NCI-H82 (cell line): ENCODE measurements around the gene PTGR3.

Experiments
- DNase-seq: peaks from one replicate; lab custom pipeline; 2025; lab: John Stamatoyannopoulos, UW

The PTGR3 gene, protein sequence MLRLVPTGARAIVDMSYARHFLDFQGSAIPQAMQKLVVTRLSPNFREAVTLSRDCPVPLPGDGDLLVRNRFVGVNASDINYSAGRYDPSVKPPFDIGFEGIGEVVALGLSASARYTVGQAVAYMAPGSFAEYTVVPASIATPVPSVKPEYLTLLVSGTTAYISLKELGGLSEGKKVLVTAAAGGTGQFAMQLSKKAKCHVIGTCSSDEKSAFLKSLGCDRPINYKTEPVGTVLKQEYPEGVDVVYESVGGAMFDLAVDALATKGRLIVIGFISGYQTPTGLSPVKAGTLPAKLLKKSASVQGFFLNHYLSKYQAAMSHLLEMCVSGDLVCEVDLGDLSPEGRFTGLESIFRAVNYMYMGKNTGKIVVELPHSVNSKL

DNA sequence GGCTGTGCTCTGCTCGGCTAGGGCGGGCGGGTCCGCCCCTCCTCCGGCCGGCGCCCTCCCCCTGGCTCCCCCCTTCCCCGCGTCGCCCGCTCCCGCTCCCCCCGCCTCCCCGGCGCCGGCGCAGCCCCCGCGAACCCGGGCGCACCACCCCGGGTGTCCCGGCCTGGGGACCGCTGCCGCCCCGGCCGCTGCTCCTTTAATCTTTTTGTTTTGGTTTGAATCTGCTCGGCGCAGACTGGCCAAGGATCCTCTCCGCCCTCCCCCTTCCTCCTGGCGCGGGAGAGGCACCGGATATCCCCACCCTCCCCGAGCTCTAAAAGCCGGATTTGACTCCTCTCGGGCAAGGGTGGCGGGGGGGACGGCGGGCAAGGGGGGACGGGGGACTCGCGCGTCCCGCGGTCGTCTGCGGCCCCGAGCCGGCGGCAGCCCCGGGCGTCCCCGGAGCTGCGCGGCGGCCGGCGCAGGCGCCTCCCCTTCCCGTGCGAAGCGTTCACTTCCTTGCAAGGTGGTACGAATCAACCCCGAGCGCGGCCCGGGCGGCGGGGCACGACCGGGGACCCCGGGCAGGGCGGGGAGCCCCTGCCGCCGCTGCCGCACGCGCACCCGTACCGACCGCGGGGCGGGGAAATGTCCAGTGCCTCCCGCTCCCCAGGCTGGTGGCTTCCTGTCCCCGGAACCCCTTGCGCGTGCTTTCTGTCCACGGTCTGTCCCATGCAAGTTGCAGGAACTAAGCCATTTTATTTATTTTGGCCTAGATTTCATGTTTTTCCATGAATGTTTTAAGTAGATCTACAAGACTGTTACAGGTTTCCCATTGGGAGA, at the start of gene PTGR3:
Gene PTGR3 (minus strand): TSS at position 11 of the 822 bp plus-strand sequence. CDS start 81 bp downstream, outside the sequence.
- peak; percentile 84 for DNase-seq

DNA sequence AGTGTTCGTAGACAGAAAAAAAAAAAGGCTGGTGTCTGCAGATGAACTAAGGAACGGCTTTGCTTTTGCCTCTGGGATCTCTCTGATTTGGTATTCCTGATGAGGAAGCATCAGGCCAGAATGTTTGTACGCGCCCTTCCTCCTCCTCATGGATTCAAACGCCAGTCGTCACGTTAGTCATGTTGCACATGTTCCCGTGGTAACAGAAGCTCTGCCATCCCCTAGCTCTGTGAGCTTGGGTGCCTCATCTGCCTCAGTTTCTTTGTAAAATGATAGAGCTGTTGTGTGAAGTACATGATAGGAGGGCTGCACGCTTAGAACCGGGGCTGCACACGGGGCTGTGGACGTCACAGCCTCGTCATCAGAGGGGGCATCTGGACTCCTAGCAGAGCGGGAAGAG, 48.7 kb upstream of the PTGR3 start:
- no peak for DNase-seq

DNA sequence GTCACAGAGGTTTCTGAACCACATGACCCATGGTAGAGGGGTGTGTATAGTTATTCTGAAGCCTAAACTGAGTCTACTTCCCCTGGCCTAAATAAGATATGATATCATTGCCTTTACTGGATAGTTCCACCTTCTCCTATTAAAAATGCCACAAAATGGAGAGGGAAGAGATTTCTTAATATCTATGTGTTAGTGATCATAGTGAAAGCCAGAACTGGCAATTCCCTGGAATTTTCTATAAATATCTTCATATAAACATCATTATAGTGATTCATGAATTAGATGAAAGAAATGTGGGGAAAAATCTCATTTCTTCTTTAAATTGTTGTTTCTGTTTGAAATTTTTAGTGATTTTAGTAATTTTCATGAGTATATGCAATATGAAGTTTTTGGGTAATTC, 47.4 kb upstream of the PTGR3 start:
- DNase-seq, result no peak

DNA sequence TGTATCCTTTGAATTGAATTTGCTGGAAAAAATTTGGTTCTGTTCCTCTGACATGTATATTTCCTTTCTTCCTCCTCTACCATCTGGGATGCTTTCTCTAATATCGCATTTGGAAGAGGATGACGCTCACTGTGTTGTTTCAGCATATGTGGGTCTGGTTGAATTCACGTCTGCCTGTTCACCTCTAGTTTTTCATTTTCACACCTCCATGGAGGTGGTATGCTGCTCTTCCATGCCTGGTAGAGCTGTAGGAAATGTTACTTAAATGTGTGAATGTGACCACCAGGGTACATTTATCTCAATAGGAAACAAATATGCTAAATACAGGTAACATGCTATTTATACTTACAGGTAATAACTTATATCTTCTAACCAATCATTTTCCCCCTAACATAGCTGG, 46.2 kb upstream of the PTGR3 start:
- DNase-seq, result no peak

DNA sequence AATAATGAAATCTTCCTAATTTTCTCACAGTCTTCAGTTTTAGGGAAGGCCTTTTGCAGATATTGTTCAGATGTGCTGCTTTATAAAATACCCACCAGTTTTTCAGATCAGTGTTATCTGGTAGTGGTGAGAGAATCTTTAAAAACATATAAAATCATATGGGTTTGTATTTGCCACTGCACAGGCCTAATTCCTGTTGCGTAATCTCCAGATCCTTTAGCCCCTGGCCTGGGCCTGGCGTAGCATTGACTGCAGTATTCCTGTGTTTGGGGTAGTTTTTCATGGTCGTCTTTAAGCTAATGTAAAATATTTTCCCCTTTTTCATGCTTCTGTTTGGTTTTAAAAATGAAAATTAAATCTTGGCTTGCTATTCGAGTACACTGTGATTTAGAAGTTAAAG, 44.8 kb upstream of the PTGR3 start:
- DNase-seq, result no peak

DNA sequence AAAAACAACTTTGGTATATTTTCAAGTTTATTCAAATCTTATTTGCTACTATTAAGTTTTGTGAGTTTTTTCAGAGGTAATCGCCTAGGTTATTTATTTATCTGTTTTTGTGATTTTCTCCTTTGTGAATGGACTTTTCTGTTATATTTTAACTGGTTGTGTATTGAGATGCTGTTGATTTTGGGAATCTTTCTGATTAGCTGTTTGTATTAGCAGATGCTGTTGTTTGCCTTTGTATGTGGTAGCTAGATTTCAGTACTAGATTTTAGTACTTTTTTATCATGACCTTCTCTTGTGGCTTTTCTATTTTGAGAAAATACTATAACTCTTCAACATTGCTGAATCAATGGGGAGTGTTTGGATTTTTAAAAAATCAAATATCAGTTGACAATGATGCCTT, 44.1 kb upstream of the PTGR3 start:
- DNase-seq, result no peak

DNA sequence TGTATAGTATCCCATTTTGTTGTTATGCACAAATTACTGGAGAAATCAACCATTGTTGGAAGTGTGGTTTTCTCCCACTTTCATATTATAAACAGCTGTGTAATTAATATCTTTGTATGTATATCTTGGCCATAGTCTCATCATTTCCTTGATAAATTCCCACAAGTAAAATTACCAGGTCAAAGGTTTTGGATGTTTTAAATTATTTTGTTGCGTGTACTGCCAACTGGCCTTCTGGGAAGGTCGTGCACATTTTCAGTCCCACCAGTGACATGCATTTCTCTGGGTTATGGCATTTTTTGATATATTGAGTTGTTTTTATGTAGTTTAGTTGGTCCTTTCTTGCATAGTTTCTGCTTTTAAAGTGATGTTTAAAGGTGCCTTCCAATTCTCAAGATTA, 43.2 kb upstream of the PTGR3 start:
- DNase-seq, result no peak

DNA sequence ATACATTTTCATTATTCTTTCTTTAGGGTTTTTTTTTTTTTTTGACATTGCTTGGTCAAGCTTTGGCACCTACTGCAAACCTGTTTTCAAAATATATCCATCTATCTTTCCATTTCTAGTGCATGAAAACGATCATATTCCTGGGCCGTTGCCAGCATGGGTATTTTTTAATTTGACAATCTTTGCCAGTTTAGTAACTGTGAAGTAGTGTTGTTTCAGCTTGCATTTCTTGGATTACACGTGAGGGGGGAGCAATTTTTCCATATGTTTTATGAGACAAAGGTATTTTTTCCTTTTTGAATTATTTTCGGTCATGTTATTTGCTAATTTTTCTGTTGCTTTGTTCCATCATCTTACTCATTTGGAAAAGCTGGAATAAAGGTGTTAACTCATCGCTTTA, 42.5 kb upstream of the PTGR3 start:
- no peak for DNase-seq

DNA sequence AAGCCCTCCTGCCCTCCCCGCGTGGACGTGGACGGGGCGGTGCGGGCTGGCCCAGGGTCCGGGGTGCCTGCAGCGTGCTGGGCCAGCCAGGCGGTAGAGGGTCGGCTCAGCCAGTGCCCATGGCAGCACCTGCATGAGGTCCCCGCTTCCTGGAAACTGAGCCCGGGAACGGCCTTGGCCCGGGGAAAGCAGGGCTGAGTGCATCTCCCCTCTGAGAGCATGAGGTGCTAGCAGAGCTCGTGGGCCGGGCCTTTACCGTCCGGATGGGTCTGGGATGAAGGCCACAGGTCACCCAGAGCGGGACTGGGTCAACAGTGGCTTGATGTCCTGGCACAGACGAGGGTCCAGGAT, 41.5 kb upstream of the PTGR3 start:
- no peak for DNase-seq

DNA sequence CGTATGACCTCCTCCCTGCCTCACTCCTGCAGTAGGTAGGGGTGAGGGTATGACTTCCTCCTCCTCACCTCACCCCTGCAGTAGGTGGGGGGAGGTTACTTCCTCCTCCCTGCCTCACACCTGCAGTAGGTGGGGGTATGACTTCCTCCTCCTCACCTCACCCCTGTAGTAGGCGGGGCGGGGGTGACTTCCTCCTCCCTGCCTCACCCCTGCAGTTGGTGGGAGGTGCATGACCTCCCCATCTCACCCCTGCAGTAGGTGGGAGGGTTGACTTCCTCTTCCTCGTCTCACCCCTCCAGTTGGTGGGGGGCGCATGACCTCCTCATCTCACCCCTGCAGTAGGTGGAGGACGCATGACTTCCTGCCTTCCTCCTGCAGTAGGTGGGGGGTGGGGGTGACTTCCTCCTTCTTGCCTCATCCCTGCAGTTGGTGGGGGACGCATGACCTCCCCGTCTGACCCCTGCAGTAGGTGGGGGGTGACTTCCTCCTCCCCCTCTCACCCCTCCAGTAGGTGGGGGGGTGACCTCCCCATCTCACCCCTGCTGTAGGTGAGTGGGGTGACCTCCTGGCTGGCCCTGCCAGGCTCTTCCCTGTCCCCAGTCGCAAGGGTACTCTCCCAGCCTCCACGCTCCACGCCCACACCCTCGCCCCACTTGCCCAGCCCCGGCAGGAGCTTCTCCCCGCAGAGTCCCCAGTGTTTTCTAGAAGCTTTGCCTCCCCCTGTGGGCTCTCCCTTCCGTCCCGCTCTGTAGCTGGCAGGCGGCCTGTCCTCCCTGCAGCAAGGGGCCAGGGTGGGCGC, 40.9 kb upstream of the PTGR3 start:
- no peak for DNase-seq

DNA sequence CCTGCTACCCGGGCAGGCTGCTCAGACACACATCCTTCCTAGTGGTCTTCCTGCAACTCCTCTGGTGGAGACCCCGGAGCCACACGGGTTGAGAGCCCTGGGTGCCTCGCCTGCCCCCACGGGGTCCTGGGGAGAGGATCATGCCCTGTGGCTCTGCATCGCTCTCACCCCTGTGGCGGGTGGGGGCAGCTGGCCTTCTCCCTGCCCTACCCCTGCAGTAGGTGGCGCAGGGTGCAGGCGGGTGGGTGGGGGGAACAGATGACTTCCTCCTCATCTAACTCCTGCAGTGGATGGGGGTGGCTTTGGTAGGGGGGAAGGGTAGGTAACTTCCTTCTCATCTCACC, 40.2 kb upstream of the PTGR3 start:
- DNase-seq, result no peak

DNA sequence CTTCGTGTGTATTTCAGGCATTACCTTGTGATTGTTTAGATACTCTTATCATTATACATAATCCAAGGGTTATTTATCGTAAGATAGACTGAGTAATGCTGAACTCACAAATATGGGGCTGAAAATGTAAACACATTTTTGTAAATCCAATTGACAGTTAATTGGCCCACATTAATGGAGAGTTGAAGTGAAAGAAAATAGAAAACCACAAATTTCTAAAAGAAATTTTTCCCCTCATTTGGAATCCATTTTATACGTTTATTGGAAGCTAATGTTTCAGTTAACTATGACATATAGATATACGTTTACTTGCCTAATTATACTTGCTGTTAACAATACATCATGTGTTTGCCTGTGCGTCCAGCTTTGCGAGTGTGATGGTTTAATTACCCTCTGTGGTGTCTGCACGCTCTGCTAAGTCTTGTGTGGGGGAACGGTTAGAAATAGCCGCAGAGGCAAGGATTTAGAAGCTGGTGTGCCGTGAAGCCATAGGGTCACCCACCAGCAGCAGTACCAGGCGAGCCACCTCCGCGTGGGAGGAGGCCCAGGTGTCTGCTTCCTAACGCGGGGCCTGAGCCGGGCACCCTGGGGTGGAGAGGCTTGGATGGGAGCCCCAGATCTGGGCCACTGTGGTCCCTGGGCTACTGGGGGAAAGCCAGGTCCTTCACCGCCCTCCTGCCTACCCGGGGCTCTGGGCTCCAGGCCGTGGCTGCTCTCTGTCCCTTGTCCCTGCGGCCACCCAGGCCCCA, 39.7 kb upstream of the PTGR3 start:
- no peak for DNase-seq

DNA sequence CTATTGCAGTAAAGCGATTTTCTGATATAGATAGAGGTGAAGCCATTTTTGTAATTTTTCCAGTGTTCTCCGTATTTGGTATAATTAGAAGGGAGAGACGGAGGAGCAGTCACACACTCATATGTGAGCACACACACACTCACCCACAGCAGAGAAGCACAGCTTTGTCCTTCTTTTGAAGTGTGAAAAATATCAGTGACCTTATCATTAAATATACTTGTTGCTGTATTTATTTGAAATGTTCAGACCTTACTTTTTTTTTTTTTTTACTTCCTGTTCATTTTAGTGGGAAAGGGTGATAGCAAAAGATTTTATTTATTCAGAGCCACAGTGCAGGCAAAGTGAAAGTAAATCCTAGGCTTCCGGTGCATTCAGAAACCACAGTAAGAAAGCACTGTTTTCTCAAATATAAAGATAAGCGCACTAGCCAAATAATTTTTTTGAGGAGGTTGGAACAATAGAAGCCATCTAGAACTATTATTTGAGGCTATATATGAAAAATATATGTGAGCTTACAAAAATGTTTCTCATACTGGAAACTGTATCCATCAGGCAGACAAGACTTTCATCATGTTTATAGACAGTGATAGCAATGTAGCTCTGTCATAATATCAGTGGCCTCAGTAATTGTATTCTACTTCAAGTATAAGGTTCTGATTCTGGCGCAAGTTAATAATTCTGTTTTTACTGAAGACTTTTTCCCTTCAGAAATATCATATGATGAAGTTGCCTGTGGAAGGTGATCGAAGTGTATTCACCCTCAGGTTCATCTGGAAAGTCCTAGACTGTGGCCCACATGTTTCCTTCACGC, 38.9 kb upstream of the PTGR3 start:
- DNase-seq, result no peak

DNA sequence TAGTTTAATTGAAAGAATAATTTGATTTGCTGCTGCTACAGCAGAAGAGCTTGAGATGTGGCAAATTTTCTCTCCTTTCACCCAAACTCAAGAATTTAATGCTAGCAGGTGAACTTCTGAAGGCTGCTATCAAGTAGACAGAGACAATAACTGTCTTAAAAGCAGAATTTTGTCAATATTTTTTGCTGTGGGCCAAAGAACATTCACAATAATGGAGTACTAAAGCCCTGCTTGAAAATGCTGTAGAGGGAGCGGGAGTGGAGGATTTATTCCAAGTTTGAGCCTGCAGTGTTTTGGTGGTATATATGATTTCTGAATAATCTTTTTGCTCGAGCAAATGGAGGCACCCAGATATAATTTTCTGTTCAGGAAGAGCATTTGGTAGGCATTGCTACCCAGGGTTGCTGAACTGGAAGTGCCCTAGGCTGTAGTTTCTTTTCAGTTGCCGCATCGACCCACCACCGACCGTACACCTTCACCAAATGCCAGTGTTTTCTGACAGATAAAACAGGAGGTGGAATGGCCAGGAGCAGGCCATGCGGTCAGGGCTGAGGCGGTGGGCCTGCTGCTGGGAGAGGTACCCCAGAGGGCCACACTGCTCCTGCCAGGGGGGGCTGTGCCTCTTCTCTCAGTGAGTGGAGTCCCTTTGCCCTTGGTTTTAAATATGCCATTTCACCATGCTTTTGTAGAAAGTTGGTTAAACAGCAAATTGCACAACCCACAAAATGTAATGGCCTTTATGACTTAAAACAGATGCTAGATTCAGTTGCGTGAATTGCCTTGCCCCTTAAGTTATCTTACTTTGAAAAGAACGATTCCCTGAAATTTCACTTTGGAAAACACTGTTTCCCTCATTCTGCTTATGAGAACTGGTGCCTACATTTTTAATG, 38.0 kb upstream of the PTGR3 start:
- no peak for DNase-seq

DNA sequence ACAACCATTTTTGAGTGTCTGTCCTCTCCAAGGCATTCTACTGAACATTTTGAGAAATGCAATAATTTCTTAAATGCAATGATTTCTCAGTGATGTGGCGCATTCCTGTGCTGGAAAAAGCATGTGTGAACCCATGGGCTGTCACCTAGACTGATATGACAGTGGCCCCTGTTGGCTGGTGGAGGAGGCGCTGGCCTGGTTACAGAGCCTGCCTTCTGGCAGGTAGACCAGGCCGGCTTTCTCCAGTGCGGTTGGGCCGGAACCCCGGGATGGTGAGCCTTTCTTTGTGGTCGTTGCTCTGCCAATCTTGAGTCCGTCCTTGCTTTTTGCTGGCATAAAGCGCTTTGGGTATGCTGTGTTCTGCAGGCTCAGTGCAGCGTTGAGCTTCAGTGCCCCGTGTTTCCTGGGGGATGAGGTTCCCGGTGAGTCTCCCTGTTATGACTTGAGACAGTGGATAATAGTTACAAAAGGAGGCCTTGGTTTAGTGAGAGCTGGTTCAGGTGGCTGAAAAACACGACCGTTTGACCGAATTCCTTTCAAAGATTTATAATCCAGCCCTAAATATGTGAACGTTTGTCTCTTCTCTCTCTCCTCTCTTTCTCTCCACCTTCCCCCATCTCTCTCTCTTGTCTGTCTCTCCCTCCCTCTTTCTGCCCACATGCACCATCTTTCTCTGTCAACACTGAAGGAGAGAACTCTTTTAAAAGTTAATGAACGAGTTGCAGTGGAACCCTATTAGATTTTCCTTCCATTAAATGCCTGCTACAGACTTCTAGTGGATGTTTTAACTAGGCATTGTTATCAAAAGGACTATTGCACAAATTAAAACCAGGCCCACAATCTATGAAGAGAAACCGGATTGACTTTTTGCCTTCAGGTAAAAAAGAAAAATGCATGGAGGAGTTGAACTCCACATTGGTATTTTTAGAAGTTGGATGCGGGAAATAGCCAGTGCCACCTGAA, 35.7 kb upstream of the PTGR3 start:
- DNase-seq, result peak; percentile 6

DNA sequence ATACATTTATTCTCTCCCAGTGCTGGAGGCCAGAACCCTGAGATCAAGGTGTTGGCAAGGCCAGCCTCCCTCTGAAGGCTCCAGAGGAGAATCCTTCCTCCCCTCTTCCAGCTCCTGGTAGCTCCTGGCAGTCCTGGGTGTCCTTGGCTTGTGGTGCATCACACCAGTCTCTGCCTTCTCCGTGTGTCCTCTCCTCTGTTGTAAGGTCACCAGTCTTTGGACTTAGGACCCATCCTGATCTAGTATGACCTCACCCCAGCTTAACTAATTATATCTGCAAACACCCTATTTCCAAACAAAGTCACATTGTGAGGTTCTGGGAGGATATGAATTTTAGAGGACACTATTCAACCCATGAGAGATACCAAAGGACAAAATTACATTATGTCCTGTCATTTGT, 32.8 kb upstream of the PTGR3 start:
- DNase-seq, result no peak

DNA sequence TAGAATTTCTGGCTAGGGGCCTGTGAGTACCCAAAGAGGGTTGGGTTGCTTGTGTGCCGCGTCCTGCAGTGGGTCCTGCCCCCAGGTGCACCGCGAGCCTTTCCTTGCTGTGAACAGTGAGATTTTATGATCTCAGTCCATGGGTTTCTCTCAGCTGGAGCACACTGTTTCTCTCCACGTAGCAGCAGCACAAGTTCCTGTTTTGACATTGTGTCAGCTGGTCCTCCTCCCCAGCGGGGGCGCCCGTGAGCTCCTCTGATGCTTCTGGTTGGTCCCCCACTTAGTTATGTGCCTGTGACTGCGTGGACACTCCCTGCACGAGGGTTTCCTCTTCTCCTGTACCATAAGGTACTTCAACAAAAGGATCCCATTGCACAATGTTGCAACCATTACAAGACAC, 31.5 kb upstream of the PTGR3 start:
- DNase-seq, result no peak

DNA sequence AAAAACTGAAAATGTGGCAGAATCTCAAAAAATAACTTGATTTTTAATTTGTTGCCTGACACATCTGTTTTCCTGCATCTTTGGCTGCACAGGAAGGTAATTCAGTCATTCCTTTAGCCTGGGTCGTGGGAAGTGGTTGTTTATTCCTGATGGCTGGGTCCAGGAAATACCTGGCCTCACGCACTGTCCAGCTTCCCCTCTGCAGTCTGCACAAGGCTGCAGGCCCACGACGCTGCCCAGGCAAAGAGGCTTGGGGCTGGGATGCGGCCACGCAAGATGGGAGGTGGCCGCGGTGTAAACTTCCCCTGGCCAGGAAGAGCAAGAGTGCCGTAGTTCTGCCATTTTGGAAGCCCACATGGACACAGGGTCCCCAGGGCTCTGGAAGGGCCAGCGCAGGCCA, 29.8 kb upstream of the PTGR3 start:
- DNase-seq, result no peak

DNA sequence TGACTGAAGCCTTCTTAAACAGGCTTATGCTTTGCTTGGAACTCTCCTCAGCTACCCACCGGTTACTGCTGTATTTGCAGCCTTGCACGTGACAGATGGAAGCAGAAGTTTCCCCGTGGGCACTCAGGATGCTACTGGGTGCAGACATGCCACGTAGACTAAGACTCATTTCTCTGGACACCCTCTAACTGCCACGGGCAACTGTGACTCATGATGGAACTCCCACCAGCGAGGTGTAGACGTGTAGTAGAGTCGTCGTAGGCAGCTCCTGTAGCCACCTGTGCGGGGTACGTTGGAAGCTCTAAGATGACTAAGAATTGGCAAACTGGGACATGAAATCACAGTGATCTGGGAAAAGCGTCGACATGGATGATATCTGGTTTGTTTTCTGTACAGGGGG, 29.2 kb upstream of the PTGR3 start:
- DNase-seq, result no peak
